ENCODE results near the gene IFITM5.
"Not testable (repeated sequence)": the region's sequence is repeated elsewhere in the genome, so short reads cannot be mapped to it uniquely, and the experiment has no call there.

IFITM5 gene

DNA sequence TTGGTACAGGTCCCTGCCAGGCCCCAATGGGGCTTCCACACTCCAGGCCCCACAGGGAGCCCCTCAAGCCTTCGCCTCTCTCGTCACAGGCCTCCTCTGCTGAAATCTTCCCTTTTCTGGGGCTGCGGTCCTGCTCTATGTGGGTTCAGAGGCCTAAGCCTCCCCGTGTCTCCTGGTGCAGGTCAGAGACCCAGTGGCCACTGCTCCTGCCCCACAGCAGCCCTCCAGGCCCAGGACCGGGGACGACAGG lies 27.2 kb upstream of the IFITM5 start:
- H3K9me3 ChIP-seq (ENCODE audit: control insufficient read depth, low read length), result no peaks in the 10 kb centered on the region
- peaks cover 35% of the 10 kb centered on the region for H3K4me1 ChIP-seq (ENCODE audit: control insufficient read depth, insufficient read depth, low read length)
- peak overlapping the region; percentile 82 for H3K9ac ChIP-seq (ENCODE audit: low read length)
- H3K36me3 ChIP-seq (ENCODE audit: control insufficient read depth, insufficient read depth, low read length, severe bottlenecking), result no peaks in the 10 kb centered on the region
- no peaks in the 10 kb centered on the region for H3K27me3 ChIP-seq (replicated peaks; ENCODE audit: control insufficient read depth, insufficient read depth, low read length)
- DNase-seq (ENCODE audit: low read depth), result no peak
- no peak overlapping the region for H3K4me3 ChIP-seq (ENCODE audit: low read length)

DNA sequence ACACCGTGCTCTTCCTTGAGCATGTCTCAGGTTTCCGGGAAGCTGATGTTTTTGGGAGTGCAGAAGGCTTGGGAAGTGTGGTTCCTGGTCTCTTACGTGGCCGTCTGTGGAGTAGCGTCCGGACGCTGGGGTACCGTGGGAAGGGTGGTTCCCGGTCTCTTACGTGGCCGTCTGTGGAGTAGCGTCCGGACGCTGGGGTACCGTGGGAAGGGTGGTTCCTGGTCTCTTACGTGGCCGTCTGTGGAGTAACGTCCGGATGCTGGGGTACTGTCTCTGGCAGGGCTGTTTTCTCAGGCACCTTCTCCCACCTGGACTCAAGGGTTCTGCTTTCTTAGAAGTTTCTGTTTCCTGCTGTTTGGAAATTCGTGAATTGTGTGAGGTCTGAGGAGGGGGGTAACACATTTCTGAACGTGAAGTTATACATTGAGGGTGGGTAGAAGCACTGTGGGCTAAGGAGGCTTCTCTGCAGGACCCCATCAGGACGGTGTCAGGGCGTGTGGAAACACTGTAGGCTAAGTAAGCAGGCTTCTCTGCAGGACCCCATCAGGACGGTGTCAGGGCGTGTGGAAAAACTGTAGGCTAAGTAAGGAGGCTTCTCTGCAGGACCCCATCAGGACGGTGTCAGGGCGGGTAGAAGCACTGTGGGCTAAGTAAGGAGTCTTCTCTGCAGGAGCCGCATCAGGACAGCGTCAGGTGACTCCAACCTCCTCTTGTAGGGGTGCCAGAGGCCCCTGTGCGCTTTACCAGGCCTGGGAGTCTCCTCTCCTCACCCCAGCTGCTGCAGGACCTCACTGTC lies 26.7 kb upstream of the IFITM5 start:
- no peaks in the 10 kb centered on the region for H3K36me3 ChIP-seq (ENCODE audit: control insufficient read depth, insufficient read depth, low read length, severe bottlenecking)
- no peak overlapping the region for H3K4me3 ChIP-seq (ENCODE audit: low read length)
- DNase-seq (ENCODE audit: low read depth), result no peak
- no peaks in the 10 kb centered on the region for H3K27me3 ChIP-seq (replicated peaks; ENCODE audit: control insufficient read depth, insufficient read depth, low read length)
- peak overlapping the region; percentile 82 for H3K9ac ChIP-seq (ENCODE audit: low read length)
- H3K9me3 ChIP-seq (ENCODE audit: control insufficient read depth, low read length), result no peaks in the 10 kb centered on the region
- H3K4me1 ChIP-seq (ENCODE audit: control insufficient read depth, insufficient read depth, low read length), result peaks cover 37% of the 10 kb centered on the region

DNA sequence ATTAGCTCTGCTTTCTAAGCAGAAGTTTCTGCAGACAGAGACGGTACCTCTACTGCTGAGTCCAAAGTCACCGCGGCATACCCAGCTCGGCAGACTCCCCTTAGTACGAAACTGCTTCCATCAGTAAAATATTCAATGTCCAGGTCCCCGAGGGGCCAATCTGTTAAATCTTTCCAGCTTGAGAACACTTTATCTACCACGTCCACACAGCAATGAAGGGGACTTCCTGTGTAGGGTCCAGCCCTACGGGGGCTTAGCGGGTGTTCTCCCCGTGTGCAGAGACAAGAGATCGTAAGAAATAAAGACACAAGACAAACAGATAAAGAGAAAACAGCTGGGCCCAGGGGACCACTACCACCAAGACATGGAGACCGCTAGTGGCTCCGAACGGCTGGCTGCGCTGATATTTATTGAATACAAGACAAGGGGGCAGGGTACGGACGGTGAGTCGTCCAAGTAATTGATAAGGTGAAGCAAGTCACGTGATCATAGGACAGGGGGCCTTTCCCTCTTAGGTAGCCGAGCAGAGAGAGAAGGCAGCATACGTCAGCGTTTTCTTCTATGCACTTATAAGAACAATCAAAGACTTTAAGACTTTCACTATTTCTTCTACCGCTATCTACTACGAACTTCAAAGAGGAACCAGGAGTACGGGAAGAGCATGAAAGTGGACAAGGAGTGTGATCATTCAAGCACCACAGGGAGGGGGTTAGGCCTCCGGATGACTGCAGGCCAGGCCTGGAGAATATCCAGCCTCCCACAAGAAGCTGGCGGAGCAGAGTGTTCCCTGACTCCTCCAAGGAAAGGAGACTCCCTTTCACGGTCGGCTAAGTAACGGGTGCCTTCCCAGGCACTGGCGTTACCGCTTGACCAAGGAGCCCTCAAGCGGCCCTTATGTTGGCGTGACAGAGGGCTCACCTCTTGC lies 25.5 kb upstream of the IFITM5 start:
- not testable (repeated sequence) for H3K27me3 ChIP-seq (replicated peaks; ENCODE audit: control insufficient read depth, insufficient read depth, low read length); DNase-seq (ENCODE audit: low read depth); H3K36me3 ChIP-seq (ENCODE audit: control insufficient read depth, insufficient read depth, low read length, severe bottlenecking); H3K9me3 ChIP-seq (ENCODE audit: control insufficient read depth, low read length)
- peak overlapping the region; percentile 86 for H3K9ac ChIP-seq (ENCODE audit: low read length)
- peak overlapping the region; percentile 61 for H3K4me3 ChIP-seq (ENCODE audit: low read length)
- H3K4me1 ChIP-seq (ENCODE audit: control insufficient read depth, insufficient read depth, low read length), result peaks cover 39% of the 10 kb centered on the region

DNA sequence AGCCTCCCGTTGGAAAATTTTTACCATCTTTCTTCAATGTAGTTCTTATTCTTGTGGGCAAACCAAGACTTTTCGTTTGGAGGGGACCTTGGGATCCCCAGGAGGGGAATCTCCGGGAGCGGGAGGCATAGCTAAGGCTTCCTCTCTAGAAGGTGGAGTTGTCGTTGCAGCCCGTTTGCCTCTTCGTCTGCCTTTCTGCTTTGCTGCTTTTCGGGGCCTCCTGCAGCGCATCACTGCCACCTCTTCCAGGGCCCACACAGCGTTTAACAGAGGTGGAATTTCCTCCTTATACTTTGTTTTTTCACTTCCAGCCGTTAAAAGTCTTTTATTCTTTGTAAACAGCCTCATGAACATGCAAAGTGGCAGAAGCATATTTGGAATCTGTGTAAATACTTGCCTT lies 24.8 kb upstream of the IFITM5 start:
- DNase-seq (ENCODE audit: low read depth), result no peak
- no peaks in the 10 kb centered on the region for H3K36me3 ChIP-seq (ENCODE audit: control insufficient read depth, insufficient read depth, low read length, severe bottlenecking)
- no peaks in the 10 kb centered on the region for H3K9me3 ChIP-seq (ENCODE audit: control insufficient read depth, low read length)
- H3K27me3 ChIP-seq (replicated peaks; ENCODE audit: control insufficient read depth, insufficient read depth, low read length), result no peaks in the 10 kb centered on the region
- H3K9ac ChIP-seq (ENCODE audit: low read length), result peak overlapping the region; percentile 86
- peaks cover 39% of the 10 kb centered on the region for H3K4me1 ChIP-seq (ENCODE audit: control insufficient read depth, insufficient read depth, low read length)
- no peak overlapping the region for H3K4me3 ChIP-seq (ENCODE audit: low read length)

DNA sequence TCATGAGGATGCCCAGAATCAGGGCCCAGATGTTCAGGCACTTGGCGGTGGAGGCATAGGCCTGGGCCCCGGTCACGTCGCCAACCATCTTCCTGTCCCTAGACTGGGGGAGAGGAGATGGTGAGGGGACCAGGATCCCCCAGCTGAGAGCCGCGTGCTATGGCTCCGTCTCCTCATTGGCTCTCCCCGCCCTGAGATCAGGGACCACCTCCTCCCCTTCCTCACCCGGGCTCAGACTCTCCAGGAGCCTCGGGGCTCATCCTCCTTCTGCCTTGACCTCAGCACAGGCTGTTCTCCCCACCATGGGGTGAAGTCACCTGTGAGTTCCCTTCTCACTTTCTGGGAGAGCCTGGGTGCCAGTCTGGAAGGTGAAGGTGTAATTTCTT lies 20.6 kb upstream of the IFITM5 start:
- not testable (repeated sequence) for H3K36me3 ChIP-seq (ENCODE audit: control insufficient read depth, insufficient read depth, low read length, severe bottlenecking); H3K9me3 ChIP-seq (ENCODE audit: control insufficient read depth, low read length); H3K27me3 ChIP-seq (replicated peaks; ENCODE audit: control insufficient read depth, insufficient read depth, low read length); DNase-seq (ENCODE audit: low read depth)
- Histone ChIP-seq H3K9ac (ENCODE audit: low read length) (peak overlapping the region; percentile 91), H3K4me1 (ENCODE audit: control insufficient read depth, insufficient read depth, low read length) (peaks cover 25% of the 10 kb centered on the region), H3K4me3 (ENCODE audit: low read length) (peak overlapping the region; percentile 89)

DNA sequence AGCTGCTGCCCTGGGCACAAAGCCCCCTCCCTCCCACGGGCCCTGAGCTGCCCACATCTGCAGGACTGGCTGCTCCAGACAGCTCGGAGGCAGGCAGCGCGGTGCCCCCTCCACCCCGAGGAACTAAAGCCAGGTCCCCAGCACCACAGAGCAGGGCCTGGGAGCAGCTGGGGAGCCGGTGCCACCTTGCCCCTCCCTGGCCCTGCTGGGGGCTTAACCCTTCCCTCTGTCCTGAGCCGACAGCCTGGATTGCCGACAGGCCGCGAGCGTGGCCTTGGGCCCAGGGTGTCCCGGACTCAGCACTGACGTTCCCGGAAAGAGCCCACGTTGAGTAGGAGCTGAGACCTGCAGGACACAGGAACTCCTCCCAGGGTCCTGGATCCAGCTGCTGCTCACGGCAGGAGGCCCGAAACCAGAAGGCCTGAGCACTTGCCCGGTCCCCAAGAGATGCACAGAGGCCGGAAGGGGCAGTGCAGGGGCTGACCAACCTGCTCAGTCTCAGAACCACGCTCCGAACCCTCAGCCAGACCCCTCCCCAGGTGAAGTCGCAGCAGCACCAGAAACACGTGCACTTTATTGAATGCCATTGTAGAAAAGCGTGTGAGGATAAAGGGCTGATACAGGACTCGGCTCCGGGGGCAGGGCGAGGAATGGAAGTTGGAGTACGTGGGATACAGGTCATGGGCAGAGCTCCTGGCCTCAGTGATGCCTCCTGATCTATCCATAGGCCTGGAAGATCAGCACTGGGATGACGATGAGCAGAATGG lies 20.0 kb upstream of the IFITM5 start:
- Histone ChIP-seq H3K9ac (ENCODE audit: low read length) (peak overlapping the region; percentile 91), H3K4me3 (ENCODE audit: low read length) (peak overlapping the region; percentile 89), H3K4me1 (ENCODE audit: control insufficient read depth, insufficient read depth, low read length) (peaks cover 19% of the 10 kb centered on the region)
- not testable (repeated sequence) for H3K36me3 ChIP-seq (ENCODE audit: control insufficient read depth, insufficient read depth, low read length, severe bottlenecking); H3K27me3 ChIP-seq (replicated peaks; ENCODE audit: control insufficient read depth, insufficient read depth, low read length); H3K9me3 ChIP-seq (ENCODE audit: control insufficient read depth, low read length); DNase-seq (ENCODE audit: low read depth)

DNA sequence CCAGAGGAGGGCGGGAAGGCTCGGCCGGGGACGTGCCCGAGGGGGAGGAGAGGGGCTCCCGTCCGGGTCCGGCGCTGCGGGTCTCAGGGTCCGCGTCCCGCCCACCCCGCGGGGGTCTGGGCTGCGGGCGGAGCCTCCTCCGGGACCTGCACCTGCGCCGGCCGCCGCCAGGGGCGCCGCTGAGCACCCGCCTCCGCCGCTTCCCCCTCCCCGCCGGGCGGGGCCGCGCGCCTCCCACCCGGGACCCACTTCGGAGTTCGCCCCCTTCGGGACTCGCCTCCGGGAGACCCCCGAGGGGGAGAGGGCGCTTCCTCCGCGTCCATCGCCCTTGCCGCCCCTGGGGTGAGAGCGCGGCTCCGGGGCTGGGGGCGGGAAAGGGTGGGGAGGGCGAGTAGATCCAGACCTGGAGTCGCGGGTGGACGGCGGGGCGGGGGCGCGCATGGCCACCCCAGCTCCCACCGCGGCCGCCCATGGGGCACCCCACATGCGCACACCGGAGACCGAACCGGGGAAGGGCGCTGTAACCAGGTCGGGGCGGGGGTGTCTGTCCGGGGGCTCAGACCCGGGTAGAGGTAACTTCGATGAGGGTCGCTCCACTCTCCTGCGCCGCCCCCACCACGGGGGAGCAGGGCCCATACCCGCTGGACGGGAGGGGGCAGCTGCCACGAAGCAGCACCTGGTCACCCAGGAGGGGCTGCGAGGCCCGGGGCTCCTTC lies 19.2 kb upstream of the IFITM5 start:
- Histone ChIP-seq H3K4me1 (ENCODE audit: control insufficient read depth, insufficient read depth, low read length) (peaks cover 15% of the 10 kb centered on the region), H3K4me3 (ENCODE audit: low read length) (peak overlapping the region; percentile 89), H3K9ac (ENCODE audit: low read length) (peak overlapping the region; percentile 91)
- not testable (repeated sequence) for H3K9me3 ChIP-seq (ENCODE audit: control insufficient read depth, low read length); H3K27me3 ChIP-seq (replicated peaks; ENCODE audit: control insufficient read depth, insufficient read depth, low read length); DNase-seq (ENCODE audit: low read depth); H3K36me3 ChIP-seq (ENCODE audit: control insufficient read depth, insufficient read depth, low read length, severe bottlenecking)

DNA sequence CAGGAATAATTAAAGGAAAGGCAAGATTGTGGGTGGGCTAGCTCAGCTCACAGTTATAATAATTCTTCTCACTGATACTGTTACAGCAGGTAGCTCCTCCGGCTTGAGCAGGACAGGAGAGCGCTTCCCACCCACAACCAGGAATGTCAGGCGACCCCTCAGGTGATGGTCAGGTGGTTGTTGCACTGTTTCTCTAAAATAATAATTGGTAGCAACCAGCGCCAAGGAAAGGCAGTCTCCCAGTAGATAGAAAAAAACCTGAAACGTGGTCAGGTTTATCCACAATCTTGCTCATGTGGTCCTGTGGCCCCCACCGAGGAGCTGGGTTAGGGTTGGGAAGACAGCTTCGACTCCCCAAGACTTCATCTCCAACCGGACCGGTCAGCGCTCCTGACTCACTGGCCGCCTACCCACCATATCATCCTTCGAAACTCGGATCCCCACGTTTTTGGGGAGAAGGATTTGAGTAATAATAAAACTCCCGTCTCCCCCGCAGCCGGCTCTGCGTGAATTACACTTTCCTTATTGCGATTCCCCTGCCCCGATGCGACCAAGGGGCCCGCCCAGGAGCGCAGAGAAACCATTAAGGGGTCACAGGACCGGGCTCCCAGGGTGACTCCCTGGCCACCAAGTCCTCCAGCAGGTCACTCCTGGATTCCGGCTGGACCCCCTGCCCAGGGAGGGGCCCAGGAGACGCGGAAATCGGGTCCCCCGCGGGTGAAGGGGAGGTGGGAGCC lies 18.5 kb upstream of the IFITM5 start:
- Histone ChIP-seq H3K4me3 (ENCODE audit: low read length) (peak overlapping the region; percentile 28), H3K4me1 (ENCODE audit: control insufficient read depth, insufficient read depth, low read length) (peaks cover 22% of the 10 kb centered on the region), H3K9ac (ENCODE audit: low read length) (peak overlapping the region; percentile 49)
- H3K36me3 ChIP-seq (ENCODE audit: control insufficient read depth, insufficient read depth, low read length, severe bottlenecking); H3K9me3 ChIP-seq (ENCODE audit: control insufficient read depth, low read length); H3K27me3 ChIP-seq (replicated peaks; ENCODE audit: control insufficient read depth, insufficient read depth, low read length); DNase-seq (ENCODE audit: low read depth): not testable (repeated sequence)

DNA sequence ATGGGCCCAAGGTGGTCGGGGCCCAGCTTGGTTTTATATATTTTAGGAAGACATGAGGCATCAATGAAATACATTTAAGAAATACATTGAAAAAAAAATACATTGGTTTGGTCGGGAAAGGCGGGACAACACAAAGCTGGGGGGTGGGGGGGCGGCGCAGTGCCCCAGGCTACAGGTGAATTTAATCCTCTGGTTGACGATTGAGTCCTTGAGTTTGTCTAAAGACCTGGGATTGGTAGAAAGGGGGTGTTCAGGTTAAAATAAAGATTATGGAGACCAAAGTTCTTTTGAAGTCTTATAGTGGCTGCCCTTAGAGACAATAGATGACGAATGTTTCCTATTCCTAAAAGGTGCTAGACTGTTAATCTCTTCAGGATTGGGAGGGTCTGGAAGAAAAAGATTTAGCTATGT lies 17.6 kb upstream of the IFITM5 start:
- Histone ChIP-seq H3K36me3 (ENCODE audit: control insufficient read depth, insufficient read depth, low read length, severe bottlenecking) (no peaks in the 10 kb centered on the region), H3K9ac (ENCODE audit: low read length) (peak overlapping the region; percentile 85), H3K9me3 (ENCODE audit: control insufficient read depth, low read length) (no peaks in the 10 kb centered on the region), H3K27me3 (replicated peaks; ENCODE audit: control insufficient read depth, insufficient read depth, low read length) (no peaks in the 10 kb centered on the region), H3K4me3 (ENCODE audit: low read length) (peak overlapping the region; percentile 80), H3K4me1 (ENCODE audit: control insufficient read depth, insufficient read depth, low read length) (peaks cover 29% of the 10 kb centered on the region)
- DNase-seq (ENCODE audit: low read depth), result no peak

DNA sequence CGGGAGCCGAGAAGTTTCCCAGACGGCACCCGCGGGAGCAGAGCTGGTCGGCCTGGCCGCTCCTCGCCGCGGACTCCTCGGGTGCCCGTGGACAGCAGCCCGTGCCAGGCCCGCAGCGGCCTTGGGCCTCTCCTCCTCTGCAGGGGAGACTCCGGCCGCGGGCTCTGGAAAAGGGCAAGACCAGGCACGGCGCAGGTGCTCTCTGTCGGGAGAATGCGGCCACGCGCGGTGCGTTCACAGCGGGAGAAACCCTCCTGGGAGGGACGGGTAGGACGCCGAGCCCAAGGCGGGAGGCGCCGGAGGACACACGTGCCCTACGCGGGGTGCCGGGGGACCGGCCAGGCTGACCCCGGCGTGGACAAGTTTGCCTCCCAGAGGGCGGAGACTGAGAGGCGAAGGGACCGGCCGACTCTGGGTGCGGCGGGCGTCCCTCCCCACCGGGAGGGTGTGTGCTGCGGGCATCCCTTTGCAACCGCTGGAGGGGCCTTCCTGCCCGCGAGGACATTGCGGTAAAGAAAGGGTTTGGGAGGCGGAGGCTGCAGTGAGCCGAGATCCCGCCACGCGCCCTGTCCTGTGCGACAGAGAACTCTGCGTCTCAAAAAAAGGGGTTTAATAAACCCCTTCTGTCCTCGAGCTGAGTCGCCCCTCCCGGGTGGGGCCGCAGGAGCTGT lies 16.8 kb upstream of the IFITM5 start:
- Histone ChIP-seq H3K9ac (ENCODE audit: low read length) (peak overlapping the region; percentile 85), H3K4me3 (ENCODE audit: low read length) (peak overlapping the region; percentile 80), H3K36me3 (ENCODE audit: control insufficient read depth, insufficient read depth, low read length, severe bottlenecking) (no peaks in the 10 kb centered on the region), H3K9me3 (ENCODE audit: control insufficient read depth, low read length) (no peaks in the 10 kb centered on the region), H3K4me1 (ENCODE audit: control insufficient read depth, insufficient read depth, low read length) (peaks cover 31% of the 10 kb centered on the region), H3K27me3 (replicated peaks; ENCODE audit: control insufficient read depth, insufficient read depth, low read length) (no peaks in the 10 kb centered on the region)
- DNase-seq (ENCODE audit: low read depth), result no peak
